H1 (cell line): ENCODE data around the gene HOXD4. TPM values are rescaled to one million over a fixed set of nuclear protein-coding genes. Genes with fewer than 3 reads are reported as not detected.

ENCODE experiments used
- CTCF ChIA-PET: fragments of 300-600 bp; sonication (Branson Sonifier 250); formaldehyde crosslinking; loops from one replicate; lab custom pipeline; 2021; ENCODE audit not compliant: partially characterized antibody; lab: Charles Lee
- POLR2A ChIA-PET: fragments of 300-600 bp; sonication (Branson Sonifier 250); formaldehyde crosslinking; loops from one replicate; lab custom pipeline; 2021; ENCODE audit warnings: inconsistent platforms; ENCODE audit not compliant: partially characterized antibody; lab: Charles Lee
- DNase-seq, 2 experiments: peaks; one replicate each; pipeline versions ENCODE4 v3.0.0 to v3.0.0-alpha.2; 2010 to 2022; ENCODE audit warnings: low spot score in 2 of 2, low read depth in 1 of 2, mixed read lengths in 1 of 2
- FAIRE-seq: peaks from 2 replicates; lab custom pipeline; 2011; peaks lifted over from hg19 to GRCh38; lab: Jason Lieb, UNC
- H2AFZ ChIP-seq: 2 replicates; pipeline ENCODE4 v1.8.1; 2012; ENCODE audit warnings: low read length, inconsistent platforms
- H2AK5ac ChIP-seq: 2 replicates; pipeline ENCODE4 v1.6.1; 2013; ENCODE audit warnings: low read depth, low read length
- H2BK120ac ChIP-seq: replicated peaks from 2 replicates; pipeline ENCODE3; 2013; ENCODE audit warnings: low read depth, low read length, inconsistent platforms
- H2BK12ac ChIP-seq: 2 replicates; pipeline ENCODE4 v1.6.1; 2013; ENCODE audit warnings: low read depth, low read length
- H2BK15ac ChIP-seq: 2 replicates; pipeline ENCODE4 v1.6.1; 2013; ENCODE audit warnings: low read length
- H2BK20ac ChIP-seq: 2 replicates; pipeline ENCODE4 v1.6.1; 2013; ENCODE audit warnings: low read length
- H2BK5ac ChIP-seq: 2 replicates; pipeline ENCODE4 v1.6.1; 2013; ENCODE audit warnings: low read depth, low read length
- H3K14ac ChIP-seq: 2 replicates; pipeline ENCODE4 v1.6.1; 2013; ENCODE audit warnings: inconsistent platforms; ENCODE audit not compliant: insufficient read length
- H3K18ac ChIP-seq: 2 replicates; pipeline ENCODE4 v1.6.1; 2013; ENCODE audit warnings: low read length; ENCODE audit errors: extremely low read depth
- H3K23ac ChIP-seq: 2 replicates; pipeline ENCODE4 v1.6.1; 2013; ENCODE audit warnings: inconsistent platforms; ENCODE audit not compliant: insufficient read length
- H3K23me2 ChIP-seq: 2 replicates; pipeline ENCODE4 v1.6.1; 2013; ENCODE audit warnings: low read depth, low read length
- H3K27ac ChIP-seq: 2 replicates; pipeline ENCODE4 v1.6.1; 2011; ENCODE audit warnings: low read depth, low read length, inconsistent platforms
- H3K27me3 ChIP-seq, 4 experiments: replicated peaks in 1 of 4; 1 replicate in 1 of 4; 2 replicates in 3 of 4; pipeline versions ENCODE4 v1.6.1 to v1.8.1; 2011 to 2013; ENCODE audit warnings: low read length in 3 of 4, mild to moderate bottlenecking in 3 of 4, inconsistent platforms in 2 of 4, mixed read lengths in 2 of 4, moderate library complexity in 1 of 4; ENCODE audit not compliant: control insufficient read depth in 3 of 4, insufficient read depth in 3 of 4; ENCODE audit errors: extremely low read depth in 1 of 4
- H3K36me3 ChIP-seq, 4 experiments: 2 replicates each; pipeline versions ENCODE4 v1.6.1 to v1.8.1; 2011 to 2013; ENCODE audit warnings: mild to moderate bottlenecking in 4 of 4, low read length in 3 of 4, moderate library complexity in 2 of 4, control low read depth in 1 of 4, inconsistent platforms in 1 of 4; ENCODE audit not compliant: insufficient read depth in 4 of 4, control insufficient read depth in 2 of 4
- H3K4ac ChIP-seq: replicated peaks from 2 replicates; pipeline ENCODE3; 2013; ENCODE audit warnings: low read length, low read depth, mixed read lengths, inconsistent platforms; ENCODE audit not compliant: insufficient read length
- H3K4me1 ChIP-seq, 4 experiments: replicated peaks in 1 of 4; 1 replicate in 1 of 4; 2 replicates in 3 of 4; pipeline versions ENCODE4 v1.6.1 to v1.8.1; 2011 to 2013; ENCODE audit warnings: low read length in 3 of 4, inconsistent platforms in 2 of 4, mixed read lengths in 1 of 4; ENCODE audit not compliant: insufficient read depth in 4 of 4, control insufficient read depth in 3 of 4
- H3K4me2 ChIP-seq, 2 experiments: 2 replicates each; pipeline versions ENCODE4 v1.6.1 to v1.8.1; 2011 to 2013; ENCODE audit warnings: low read depth in 2 of 2, low read length in 2 of 2, control low read depth in 1 of 2, inconsistent platforms in 1 of 2, mild to moderate bottlenecking in 1 of 2; ENCODE audit not compliant: insufficient read depth in 1 of 2
- H3K4me3 ChIP-seq, 4 experiments: fragments of 200-600, 300-600 bp in 1 of 4; sonication (generic), shearing (Covaris generic), sonication (Bioruptor Twin) in 1 of 4; 2 replicates each; pipeline versions ENCODE4 v1.5.1 to v1.8.1; 2011 to 2016; ENCODE audit warnings: low read length in 4 of 4, low read depth in 3 of 4, control low read depth in 2 of 4, inconsistent platforms in 2 of 4, mild to moderate bottlenecking in 2 of 4, mixed read lengths in 1 of 4, moderate library complexity in 1 of 4; ENCODE audit not compliant: insufficient read depth in 2 of 4; ENCODE audit errors: extremely low read depth in 1 of 4
- H3K56ac ChIP-seq: replicated peaks from 2 replicates; pipeline ENCODE3; 2013; ENCODE audit warnings: low read depth, mild to moderate bottlenecking, mixed read lengths, low read length, inconsistent platforms; ENCODE audit not compliant: insufficient read length
- H3K79me1 ChIP-seq: 2 replicates; pipeline ENCODE4 v1.6.1; 2013; ENCODE audit warnings: low read depth, low read length, control low read depth
- H3K79me2 ChIP-seq, 2 experiments: 2 replicates each; pipeline versions ENCODE4 v1.6.1 to v1.8.1; 2012 to 2013; ENCODE audit warnings: low read length in 2 of 2, mild to moderate bottlenecking in 2 of 2, inconsistent platforms in 1 of 2; ENCODE audit not compliant: insufficient read depth in 2 of 2, control insufficient read depth in 1 of 2
- H3K9ac ChIP-seq, 4 experiments: replicated peaks in 1 of 4; 1 replicate in 1 of 4; 2 replicates in 3 of 4; pipeline versions ENCODE4 v1.6.1 to v1.8.1; 2011 to 2013; ENCODE audit warnings: low read depth in 3 of 4, low read length in 3 of 4, control low read depth in 2 of 4, mild to moderate bottlenecking in 2 of 4, moderate library complexity in 2 of 4, inconsistent platforms in 1 of 4; ENCODE audit errors: extremely low read depth in 1 of 4
- H3K9me3 ChIP-seq, 2 experiments: 2 replicates each; pipeline versions ENCODE4 v1.6.1 to v1.8.1; 2012 to 2013; ENCODE audit warnings: mild to moderate bottlenecking in 2 of 2, moderate library complexity in 2 of 2, control low read depth in 1 of 2, inconsistent platforms in 1 of 2, low read depth in 1 of 2, low read length in 1 of 2, mixed read lengths in 1 of 2; ENCODE audit not compliant: insufficient read depth in 2 of 2
- H4K20me1 ChIP-seq, 2 experiments: replicated peaks in 1 of 2; 2 replicates each; pipeline versions ENCODE3 to v1.8.1; 2011 to 2013; ENCODE audit warnings: inconsistent platforms in 2 of 2, low read length in 2 of 2, mild to moderate bottlenecking in 1 of 2; ENCODE audit not compliant: insufficient read depth in 2 of 2, control insufficient read depth in 1 of 2
- H4K5ac ChIP-seq: 2 replicates; pipeline ENCODE4 v1.6.1; 2013; ENCODE audit warnings: low read length, low read depth, mixed read lengths, inconsistent platforms; ENCODE audit not compliant: insufficient read length
- H4K8ac ChIP-seq: 2 replicates; pipeline ENCODE4 v1.8.0; 2013; ENCODE audit warnings: mild to moderate bottlenecking, moderate library complexity, low read length, inconsistent platforms; ENCODE audit not compliant: insufficient read depth; ENCODE audit errors: extremely low read depth
- H4K91ac ChIP-seq: replicated peaks from 2 replicates; pipeline ENCODE3; 2013; ENCODE audit warnings: low read length, mixed read lengths, inconsistent platforms; ENCODE audit not compliant: insufficient read length
- BRCA1 ChIP-seq: IDR thresholded peaks from 2 replicates; pipeline ENCODE4 v1.6.1; 2012; ENCODE audit warnings: low read depth, low read length, improper control_type of control experiment
- CHD1 ChIP-seq: IDR thresholded peaks from 2 replicates; pipeline ENCODE4 v1.6.1; 2012; ENCODE audit warnings: low read depth, low read length, improper control_type of control experiment
- RAD21 ChIP-seq, 2 experiments: IDR thresholded peaks in 1 of 2; conservative IDR thresholded peaks in 1 of 2; 2 replicates each; pipeline ENCODE4 v1.6.1; 2011; ENCODE audit warnings: low read depth in 2 of 2, low read length in 2 of 2, improper control_type of control experiment in 1 of 2, inconsistent platforms in 1 of 2, mild to moderate bottlenecking in 1 of 2, moderate library complexity in 1 of 2
- RBBP5 ChIP-seq: IDR thresholded peaks from 2 replicates; pipeline ENCODE4 v1.7.1; 2012; ENCODE audit warnings: low read depth, mild to moderate bottlenecking, inconsistent platforms, low read length, moderate library complexity, borderline replicate concordance
- TAF1 ChIP-seq: IDR thresholded peaks from 2 replicates; pipeline ENCODE4 v1.6.1; 2011; ENCODE audit warnings: mild to moderate bottlenecking, low read depth, low read length
- TCF12 ChIP-seq: IDR thresholded peaks from 2 replicates; pipeline ENCODE4 v1.6.1; 2011; ENCODE audit warnings: low read depth, mild to moderate bottlenecking, low read length
- WGBS, 2 experiments: shearing (Covaris generic) in 1 of 2; methylation state at CpG; one replicate each; pipeline versions ENCODE4 v1.1.6 to v1.1.7; 2013 to 2015; ENCODE audit warnings: low lambda C conversion rate in 2 of 2, mixed read lengths in 2 of 2, inconsistent platforms in 1 of 2, low coverage in 1 of 2, missing lambda C conversion rate in 1 of 2; ENCODE audit not compliant: insufficient replicate concordance in 2 of 2, insufficient coverage in 1 of 2, insufficient read length in 1 of 2; ENCODE audit errors: extremely low coverage in 1 of 2, missing lambda C conversion rate in 1 of 2; 5-methylcytosine and 5-hydroxymethylcytosine counted together
- polyA plus RNA-seq, 7 experiments: library from polyadenylated mRNA; depleted of rRNA in 3 of 7; stranded (reverse) in 5 of 7; unstranded in 2 of 7; fragments of >200 nt in 5 of 7; fragments of 200-250 nt in 2 of 7; gene quantifications; 1 replicate in 5 of 7; 2 replicates in 1 of 7; 4 replicates in 1 of 7; pipeline versions ENCODE4 v1.2.1 to v1.2.3, GENCODE V29; 2011 to 2013; ENCODE audit warnings: missing spikeins in 2 of 7, mixed read lengths in 2 of 7
- total RNA-seq: library from RNA; stranded (reverse); fragmentation: NEBNext Ultra II Directional; extraction: Animal tissue kit (Norgen Biotek cat#: 25700); gene quantifications from 2 replicates; pipeline ENCODE4 v1.2.1, GENCODE V29; 2021
- TF ChIP-seq, protein P1 (sequence below): IDR thresholded peaks from 2 replicates; pipeline ENCODE4 v1.6.1; 2012; ENCODE audit warnings: inconsistent platforms
- TF ChIP-seq, protein P2 (sequence below), 3 experiments: IDR thresholded peaks; 1 replicate in 2 of 3; 2 replicates in 1 of 3; pipeline versions ENCODE4 v1.5.1 to v1.6.1; 2011; ENCODE audit warnings: low read length in 3 of 3, mild to moderate bottlenecking in 3 of 3, inconsistent platforms in 2 of 3, low read depth in 1 of 3, moderate library complexity in 1 of 3; ENCODE audit not compliant: insufficient read depth in 1 of 3; ENCODE audit errors: control extremely low read depth in 1 of 3

Gene HOXD4
- total and polyA plus RNA-seq, 2 of the 8 experiments (the other 6 are each of a cell fraction or from before 2014, with no cell fraction given), result not detected

DNA sequence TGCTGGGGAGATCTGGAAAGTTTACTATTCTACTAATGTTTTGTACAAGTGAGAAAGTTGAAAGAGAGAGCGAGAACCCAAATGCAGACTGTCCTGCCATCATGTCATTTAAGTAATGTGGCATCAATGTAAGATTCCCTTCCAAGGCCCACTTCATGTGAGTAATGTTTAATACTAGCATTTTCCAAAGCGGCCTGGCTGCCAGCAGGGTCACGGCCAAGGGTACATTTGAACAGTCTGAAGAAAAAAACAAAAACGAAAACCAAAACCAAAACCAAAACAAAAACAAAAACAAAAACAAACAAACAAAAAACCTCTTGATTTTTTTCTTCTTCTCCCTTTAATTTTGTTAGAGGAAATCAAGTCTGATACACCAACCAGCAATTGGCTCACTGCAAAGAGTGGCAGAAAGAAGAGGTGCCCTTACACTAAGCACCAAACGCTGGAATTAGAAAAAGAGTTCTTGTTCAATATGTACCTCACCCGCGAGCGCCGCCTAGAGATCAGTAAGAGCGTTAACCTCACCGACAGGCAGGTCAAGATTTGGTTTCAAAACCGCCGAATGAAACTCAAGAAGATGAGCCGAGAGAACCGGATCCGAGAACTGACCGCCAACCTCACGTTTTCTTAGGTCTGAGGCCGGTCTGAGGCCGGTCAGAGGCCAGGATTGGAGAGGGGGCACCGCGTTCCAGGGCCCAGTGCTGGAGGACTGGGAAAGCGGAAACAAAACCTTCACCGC, 32.6 kb upstream of the HOXD4 start:
- Histone ChIP-seq H3K27ac (no peak overlapping the region), H3K23me2 (peaks cover 2% of the 10 kb centered on the region; the same call in 1 of the 2 replicates)
- FAIRE-seq, result peak; percentile 87
- TF ChIP-seq BRCA1 (no peak), RAD21 (IDR thresholded peaks at IDR 0.05 in 1 of 2, conservative IDR thresholded peaks at IDR 0.05 in 1 of 2; ENCODE audit: low read depth in 2 of 2, low read length in 2 of 2) (peak; percentile 15 to 37; a peak in 3 of 4 replicates), TAF1 (no peak), RBBP5 (no peak), CHD1 (no peak), TCF12 (0 out of 2 replicates have a peak, but pooled peaks have one; percentile 9)
- TF ChIP-seq, protein P1, sequence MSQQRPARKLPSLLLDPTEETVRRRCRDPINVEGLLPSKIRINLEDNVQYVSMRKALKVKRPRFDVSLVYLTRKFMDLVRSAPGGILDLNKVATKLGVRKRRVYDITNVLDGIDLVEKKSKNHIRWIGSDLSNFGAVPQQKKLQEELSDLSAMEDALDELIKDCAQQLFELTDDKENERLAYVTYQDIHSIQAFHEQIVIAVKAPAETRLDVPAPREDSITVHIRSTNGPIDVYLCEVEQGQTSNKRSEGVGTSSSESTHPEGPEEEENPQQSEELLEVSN, result no peak
- TF ChIP-seq, protein P2, sequence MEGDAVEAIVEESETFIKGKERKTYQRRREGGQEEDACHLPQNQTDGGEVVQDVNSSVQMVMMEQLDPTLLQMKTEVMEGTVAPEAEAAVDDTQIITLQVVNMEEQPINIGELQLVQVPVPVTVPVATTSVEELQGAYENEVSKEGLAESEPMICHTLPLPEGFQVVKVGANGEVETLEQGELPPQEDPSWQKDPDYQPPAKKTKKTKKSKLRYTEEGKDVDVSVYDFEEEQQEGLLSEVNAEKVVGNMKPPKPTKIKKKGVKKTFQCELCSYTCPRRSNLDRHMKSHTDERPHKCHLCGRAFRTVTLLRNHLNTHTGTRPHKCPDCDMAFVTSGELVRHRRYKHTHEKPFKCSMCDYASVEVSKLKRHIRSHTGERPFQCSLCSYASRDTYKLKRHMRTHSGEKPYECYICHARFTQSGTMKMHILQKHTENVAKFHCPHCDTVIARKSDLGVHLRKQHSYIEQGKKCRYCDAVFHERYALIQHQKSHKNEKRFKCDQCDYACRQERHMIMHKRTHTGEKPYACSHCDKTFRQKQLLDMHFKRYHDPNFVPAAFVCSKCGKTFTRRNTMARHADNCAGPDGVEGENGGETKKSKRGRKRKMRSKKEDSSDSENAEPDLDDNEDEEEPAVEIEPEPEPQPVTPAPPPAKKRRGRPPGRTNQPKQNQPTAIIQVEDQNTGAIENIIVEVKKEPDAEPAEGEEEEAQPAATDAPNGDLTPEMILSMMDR (IDR thresholded peaks at IDR 0.05; ENCODE audit: control extremely low read depth in 1 of 3, insufficient read depth in 1 of 3, low read depth in 1 of 3, low read length in 3 of 3), result peak; percentile 56 to 67 (median 64)

More for the DNA sequence above, 32.6 kb upstream of the HOXD4 start:
- no peak overlapping the region for H3K4me3 ChIP-seq
- H2AFZ ChIP-seq, result no peak overlapping the region
- H4K91ac ChIP-seq, result no peak overlapping the region
- WGBS, 2 experiments, result 15% methylated on average over 24 of the region's 24 CpGs; no CpG with 5 or more reads in 1 of the 2 experiments
- H2AK5ac ChIP-seq, result no peak overlapping the region
- H4K5ac ChIP-seq, result no peak overlapping the region
- no peak overlapping the region for H2BK20ac ChIP-seq
- H3K9me3 ChIP-seq, result peaks cover 0 to 16% of the 10 kb centered on the region in 2 experiments; a peak in 2 of 4 replicates
- H2BK120ac ChIP-seq, result no peak overlapping the region
- peaks cover 0 to 28% (median 0%) of the 10 kb centered on the region in 4 experiments; a peak in 1 of 8 replicates for H3K36me3 ChIP-seq
- H3K14ac ChIP-seq, result no peak overlapping the region
- no peak overlapping the region for H3K56ac ChIP-seq
- CTCF ChIA-PET, result interaction anchor here (0.6 to 5.1 kb wide), 5 partner anchors 8 to 518 kb away, joined by 3 to 19 read pairs (median 5); no protein-coding TSS in a partner anchor
- no peaks in the 10 kb centered on the region for H3K79me2 ChIP-seq
- no peak overlapping the region for H3K18ac ChIP-seq
- DNase-seq, result peak in 1 of 2 experiments; percentile 69
- H3K23ac ChIP-seq, result no peak overlapping the region
- no peak overlapping the region for H3K9ac ChIP-seq
- H4K20me1 ChIP-seq, result peaks cover 21 to 37% of the 10 kb centered on the region in 2 experiments
- H3K27me3 ChIP-seq, result peaks cover 93 to 100% (median 100%) of the 10 kb centered on the region in 4 experiments
- POLR2A ChIA-PET, result no interaction called here
- no peak overlapping the region for H2BK15ac ChIP-seq
- no peaks in the 10 kb centered on the region for H3K79me1 ChIP-seq
- peaks cover 0 to 13% (median 6%) of the 10 kb centered on the region in 4 experiments; a peak in 4 of 7 replicates for H3K4me1 ChIP-seq
- no peak overlapping the region for H4K8ac ChIP-seq
- H3K4ac ChIP-seq, result no peak overlapping the region
- no peak overlapping the region for H2BK12ac ChIP-seq
- H3K4me2 ChIP-seq, result no peak overlapping the region; a peak in 1 of 4 replicates
- no peak overlapping the region for H2BK5ac ChIP-seq
